Sigmoid colon (tissue), 4 donors: Measurements from ENCODE around the gene CYP2A13.

Experiments used
- EP300 ChIP-seq, 4 donors: sonication (generic); formaldehyde crosslinking; IDR thresholded peaks; one replicate each; pipeline ENCODE4 v1.6.1; 2017; ENCODE audit warnings: antibody characterized with exemption in 4 of 4
- POLR2A ChIP-seq, 2 donors: fragments of 450-650 bp; IDR thresholded peaks; one replicate each; pipeline ENCODE4 v1.6.1; 2016; ENCODE audit warnings: antibody characterized with exemption in 2 of 2, mild to moderate bottlenecking in 2 of 2, moderate library complexity in 2 of 2
- POLR2AphosphoS5 ChIP-seq, 4 donors: sonication (generic); formaldehyde crosslinking; IDR thresholded peaks; one replicate each; pipeline ENCODE4 v1.6.1; 2017; ENCODE audit warnings: antibody characterized with exemption in 4 of 4
- TF ChIP-seq, protein P1 (sequence below), 4 experiments: fragments of 450-650 bp in 3 of 4; fragments of 200-600 bp in 1 of 4; IDR thresholded peaks; one replicate each; pipeline ENCODE4 v1.5.1; 2016 to 2019; ENCODE audit warnings: antibody characterized with exemption in 4 of 4, mild to moderate bottlenecking in 3 of 4, moderate library complexity in 2 of 4

DNA sequence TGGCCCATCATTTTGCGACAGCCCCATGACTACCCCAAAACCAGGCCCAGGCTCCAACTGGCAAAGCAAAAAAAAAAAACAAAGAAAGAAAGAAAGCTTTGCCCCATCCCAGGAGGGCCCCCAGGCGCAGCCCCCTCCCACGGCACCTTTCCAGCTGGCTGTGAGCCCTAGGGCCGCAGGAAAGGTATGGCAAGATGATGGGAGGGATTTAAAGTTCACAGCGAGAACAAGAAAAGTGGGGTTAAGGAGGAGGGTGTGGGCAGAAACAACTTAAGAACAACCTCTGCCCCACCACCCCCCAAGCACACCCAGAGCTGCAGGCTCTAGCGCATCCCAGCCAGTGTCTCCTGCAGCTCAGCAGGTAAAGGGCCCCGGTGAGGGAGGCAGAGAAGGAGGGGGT lies 25.9 kb downstream of the CYP2A13 start, which contains the start of gene CYP2F1:
- TF ChIP-seq, protein P1, sequence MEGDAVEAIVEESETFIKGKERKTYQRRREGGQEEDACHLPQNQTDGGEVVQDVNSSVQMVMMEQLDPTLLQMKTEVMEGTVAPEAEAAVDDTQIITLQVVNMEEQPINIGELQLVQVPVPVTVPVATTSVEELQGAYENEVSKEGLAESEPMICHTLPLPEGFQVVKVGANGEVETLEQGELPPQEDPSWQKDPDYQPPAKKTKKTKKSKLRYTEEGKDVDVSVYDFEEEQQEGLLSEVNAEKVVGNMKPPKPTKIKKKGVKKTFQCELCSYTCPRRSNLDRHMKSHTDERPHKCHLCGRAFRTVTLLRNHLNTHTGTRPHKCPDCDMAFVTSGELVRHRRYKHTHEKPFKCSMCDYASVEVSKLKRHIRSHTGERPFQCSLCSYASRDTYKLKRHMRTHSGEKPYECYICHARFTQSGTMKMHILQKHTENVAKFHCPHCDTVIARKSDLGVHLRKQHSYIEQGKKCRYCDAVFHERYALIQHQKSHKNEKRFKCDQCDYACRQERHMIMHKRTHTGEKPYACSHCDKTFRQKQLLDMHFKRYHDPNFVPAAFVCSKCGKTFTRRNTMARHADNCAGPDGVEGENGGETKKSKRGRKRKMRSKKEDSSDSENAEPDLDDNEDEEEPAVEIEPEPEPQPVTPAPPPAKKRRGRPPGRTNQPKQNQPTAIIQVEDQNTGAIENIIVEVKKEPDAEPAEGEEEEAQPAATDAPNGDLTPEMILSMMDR (IDR thresholded peaks at IDR 0.05), result no peak
- no peak for TF ChIP-seq POLR2A (IDR thresholded peaks at IDR 0.05)
- TF ChIP-seq POLR2AphosphoS5 (IDR thresholded peaks at IDR 0.05), result no peak
- no peak for TF ChIP-seq EP300 (IDR thresholded peaks at IDR 0.05)
